HEK293T (cell line): ENCODE measurements around the gene ARHGAP9.

Source experiments
- ARNT ChIP-seq: fragments of 450-650 bp; IDR thresholded peaks from 2 replicates; pipeline ENCODE4 v1.6.1; 2017; ENCODE audit warnings: mild to moderate bottlenecking
- BHLHE40 ChIP-seq: fragments of 450-650 bp; IDR thresholded peaks from 2 replicates; pipeline ENCODE4 v1.6.1; 2016; ENCODE audit warnings: mild to moderate bottlenecking, moderate library complexity, borderline replicate concordance
- CTBP1 ChIP-seq: fragments of 450-650 bp; IDR thresholded peaks from 2 replicates; pipeline ENCODE4 v1.6.1; 2016; ENCODE audit warnings: borderline replicate concordance
- ELF4 ChIP-seq: fragments of 450-650 bp; IDR thresholded peaks from 2 replicates; pipeline ENCODE4 v1.6.1; 2017; ENCODE audit warnings: antibody characterized with exemption
- FOXK2 ChIP-seq: fragments of 450-650 bp; IDR thresholded peaks from 2 replicates; pipeline ENCODE4 v1.6.1; 2016; ENCODE audit warnings: mild to moderate bottlenecking
- FOXM1 ChIP-seq: fragments of 450-650 bp; IDR thresholded peaks from 2 replicates; pipeline ENCODE4 v1.6.1; 2017; ENCODE audit warnings: mild to moderate bottlenecking, borderline replicate concordance
- HDGF ChIP-seq: fragments of 450-650 bp; IDR thresholded peaks from 2 replicates; pipeline ENCODE4 v1.6.1; 2017; ENCODE audit warnings: antibody characterized with exemption, borderline replicate concordance
- L3MBTL2 ChIP-seq: fragments of 450-650 bp; conservative IDR thresholded peaks from 2 replicates; pipeline ENCODE4 v1.6.1; 2016; ENCODE audit warnings: mild to moderate bottlenecking
- LEF1 ChIP-seq: fragments of 450-650 bp; IDR thresholded peaks from 2 replicates; pipeline ENCODE4 v1.6.1; 2017; ENCODE audit warnings: mild to moderate bottlenecking, borderline replicate concordance
- SP1 ChIP-seq: fragments of 450-650 bp; IDR thresholded peaks from 2 replicates; pipeline ENCODE4 v1.6.1; 2017
- TARDBP ChIP-seq: fragments of 450-650 bp; IDR thresholded peaks from 2 replicates; pipeline ENCODE4 v1.6.1; 2016
- ZNF384 ChIP-seq: fragments of 450-650 bp; IDR thresholded peaks from 2 replicates; pipeline ENCODE4 v1.6.1; 2016

DNA sequence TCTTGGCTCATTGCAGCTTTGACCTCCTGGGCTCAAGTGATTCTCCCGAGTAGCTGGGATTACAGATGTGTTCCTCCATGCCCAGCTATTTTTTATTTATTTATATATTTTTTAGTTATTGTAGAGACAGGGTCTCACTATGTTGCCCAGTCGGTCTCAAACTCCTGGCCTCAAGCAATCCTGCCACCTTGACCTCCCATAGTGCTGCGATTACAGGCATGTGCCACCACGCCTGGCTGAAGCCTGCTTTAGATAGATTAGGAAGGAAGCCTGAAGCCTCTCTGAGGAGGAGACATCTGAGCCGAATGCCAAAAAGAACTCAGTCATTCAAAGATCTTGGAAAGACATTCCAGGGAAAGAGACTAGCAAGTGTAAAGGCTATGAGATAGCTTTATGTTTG, 34.9 kb downstream of the ARHGAP9 start:
- TF ChIP-seq ARNT: no peak
- no peak for TF ChIP-seq LEF1
- no peak for TF ChIP-seq FOXM1
- no peak for TF ChIP-seq L3MBTL2
- no peak for TF ChIP-seq BHLHE40
- TF ChIP-seq FOXK2: no peak
- TF ChIP-seq TARDBP: no peak
- no peak for TF ChIP-seq ELF4
- TF ChIP-seq SP1: no peak
- TF ChIP-seq ZNF384: no peak
- TF ChIP-seq CTBP1: no peak
- no peak for TF ChIP-seq HDGF
